ENCODE data around the gene PTGES3L.
"Not testable (repeated sequence)": the region's sequence is repeated elsewhere in the genome, so short reads cannot be mapped to it uniquely, and the experiment has no call there.

Gene PTGES3L

DNA sequence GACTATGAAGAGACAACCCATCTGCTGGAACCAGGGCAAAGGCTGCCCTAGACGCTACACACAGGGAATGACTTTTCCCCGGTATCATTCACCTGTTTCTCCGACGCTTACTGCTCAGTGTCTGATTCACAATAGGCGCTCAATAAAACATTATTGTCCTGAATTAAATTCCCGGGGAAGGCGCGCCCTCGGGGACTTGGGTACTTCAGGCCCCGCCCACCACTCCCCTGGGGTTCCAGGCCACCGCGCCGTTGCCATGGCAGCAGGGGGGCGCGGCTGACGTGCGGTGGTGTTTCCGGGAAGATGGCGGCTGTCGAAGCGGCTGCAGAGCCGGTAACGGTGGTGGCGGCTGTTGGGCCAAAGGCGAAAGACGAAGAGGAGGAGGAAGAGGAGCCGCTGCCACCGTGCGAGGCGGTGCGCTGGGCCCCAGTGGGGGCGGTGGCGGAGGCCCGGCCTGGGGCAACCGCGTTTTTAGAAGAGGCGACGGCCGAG lies 440 bp upstream of the PTGES3L start, which contains the start of gene RUNDC1:
Gene RUNDC1, plus strand, starts transcription at position 292 of the 492 bp plus-strand sequence. Its CDS starts 12 bp downstream, at position 304.
- peak; percentile 89 for DNase-seq (ENCODE audit: low read depth)

- not testable (repeated sequence) for DNase-seq (ENCODE audit: low read depth)
Observed at GRCh38 chr17:42975701-42976100, 4.2 kb downstream of the PTGES3L start.

GRCh38 chr17:42975265-42975664 lies 4.6 kb downstream of the PTGES3L start:
- DNase-seq (ENCODE audit: low read depth): no peak

DNA sequence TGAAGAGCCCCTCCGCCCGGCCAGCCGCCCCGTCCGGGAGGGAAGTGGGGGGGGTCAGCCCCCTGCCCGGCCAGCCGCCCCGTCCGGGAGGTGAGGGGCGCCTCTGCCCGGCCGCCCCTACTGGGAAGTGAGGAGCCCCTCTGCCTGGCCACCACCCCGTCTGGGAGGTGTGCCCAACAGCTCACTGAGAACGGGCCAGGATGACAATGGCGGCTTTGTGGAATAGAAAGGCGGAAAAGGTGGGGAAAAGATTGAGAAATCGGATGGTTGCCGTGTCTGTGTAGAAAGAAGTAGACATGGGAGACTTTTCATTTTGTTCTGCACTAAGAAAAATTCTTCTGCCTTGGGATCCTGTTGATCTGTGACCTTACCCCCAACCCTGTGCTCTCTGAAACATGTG lies 6.6 kb downstream of the PTGES3L start:
- DNase-seq (ENCODE audit: low read depth): not testable (repeated sequence)

- no peak for DNase-seq (ENCODE audit: low read depth)
Observed at GRCh38 chr17:42971589-42971988, 8.3 kb downstream of the PTGES3L start.

GRCh38 chr17:42969001-42969581 lies 10.8 kb downstream of the PTGES3L start:
- no peak for DNase-seq (ENCODE audit: low read depth)

GRCh38 chr17:42967925-42968324 lies 12.0 kb downstream of the PTGES3L start:
- DNase-seq (ENCODE audit: low read depth): no peak

GRCh38 chr17:42964161-42964932 lies 15.5 kb downstream of the PTGES3L start, which contains the start of gene AARSD1:
TSS of gene AARSD1 (minus strand) at chr17:42964454. CDS start at chr17:42964440, 14 bp downstream.
- DNase-seq (ENCODE audit: low read depth): peak; percentile 76

GRCh38 chr17:42953669-42954068 lies 26.2 kb downstream of the PTGES3L start:
- DNase-seq (ENCODE audit: low read depth): no peak

DNA sequence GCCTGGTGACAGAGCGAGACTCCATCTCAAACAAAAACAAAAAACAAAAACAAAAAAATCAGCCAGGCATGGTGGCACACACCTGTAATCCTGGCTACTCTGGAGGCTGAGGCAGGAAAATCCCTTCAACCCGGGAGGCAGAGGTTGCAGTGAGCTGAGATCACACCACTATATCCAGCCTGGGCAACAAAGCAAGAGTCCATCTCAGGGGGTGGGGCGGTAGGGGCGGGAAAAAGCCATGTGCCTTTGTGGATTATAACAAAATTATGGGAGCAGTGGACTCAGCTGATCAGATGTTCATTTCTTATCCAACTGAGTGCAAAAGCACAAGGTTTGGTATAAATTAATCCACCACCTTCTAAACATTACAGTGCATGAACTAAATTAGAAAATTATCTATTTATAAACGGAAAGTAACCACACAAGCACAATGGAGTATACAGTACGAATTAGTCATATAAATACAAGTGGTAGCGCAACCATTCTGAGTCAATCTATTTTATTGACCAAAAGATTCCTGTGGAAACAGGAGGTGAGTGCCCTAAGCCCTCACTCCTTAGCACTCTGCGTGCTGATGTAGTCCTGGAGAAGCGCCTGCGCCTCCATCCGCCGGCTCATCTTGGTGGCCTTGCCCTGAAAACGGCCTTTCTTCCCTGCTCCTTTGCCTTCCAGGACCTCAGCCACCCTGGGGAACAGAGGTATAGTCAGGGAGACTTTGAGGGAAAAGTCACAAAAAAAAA lies 29.7 kb downstream of the PTGES3L start:
- DNase-seq (ENCODE audit: low read depth): no peak

GRCh38 chr17:42946812-42947211 lies 33.1 kb downstream of the PTGES3L start:
- DNase-seq (ENCODE audit: low read depth): no peak

- DNase-seq (ENCODE audit: low read depth): no peak
Observed at GRCh38 chr17:42944211-42944610, 35.7 kb downstream of the PTGES3L start.

GRCh38 chr17:42937712-42938596 lies 41.9 kb downstream of the PTGES3L start:
- DNase-seq (ENCODE audit: low read depth): peak; percentile 2

GRCh38 chr17:42929497-42929844 lies 50.4 kb downstream of the PTGES3L start:
- no peak for DNase-seq (ENCODE audit: low read depth)

DNA sequence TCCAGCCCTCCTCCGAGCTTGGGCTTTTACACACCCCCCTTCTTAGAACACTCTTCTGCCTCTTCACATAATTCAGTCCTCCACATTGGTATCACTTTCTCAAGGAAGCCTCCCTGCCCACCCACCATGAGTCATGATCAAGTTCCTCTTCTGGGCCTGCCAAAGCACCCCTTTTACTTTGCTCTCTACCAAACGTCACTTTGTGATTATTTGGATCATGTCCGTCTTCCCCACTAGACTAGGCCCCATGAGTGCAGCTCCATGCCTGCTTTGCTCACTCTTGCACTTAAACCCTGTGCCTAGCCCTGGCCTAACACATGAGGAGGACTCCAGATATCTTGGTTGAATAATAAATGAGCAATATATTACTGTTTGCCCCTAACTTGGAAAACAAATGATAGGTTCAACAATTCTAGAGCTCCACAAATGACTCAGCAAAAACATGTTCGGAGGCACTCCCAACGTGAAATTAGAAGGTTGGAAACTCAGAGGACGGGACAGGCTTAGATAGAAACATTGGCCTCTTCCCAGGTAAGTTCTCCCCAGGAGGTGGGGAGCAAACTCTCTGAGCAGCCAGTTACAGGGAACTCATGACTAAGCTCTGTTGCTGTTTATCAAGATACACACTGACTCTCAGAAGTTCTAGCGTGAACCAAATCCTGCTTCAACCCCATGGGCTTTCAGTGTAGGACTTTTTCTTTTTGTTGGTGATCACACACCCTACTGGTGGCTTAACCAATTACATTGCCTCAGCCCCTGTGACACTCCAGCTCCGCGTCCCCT lies 51.0 kb downstream of the PTGES3L start:
- no peak for DNase-seq (ENCODE audit: low read depth)

DNA sequence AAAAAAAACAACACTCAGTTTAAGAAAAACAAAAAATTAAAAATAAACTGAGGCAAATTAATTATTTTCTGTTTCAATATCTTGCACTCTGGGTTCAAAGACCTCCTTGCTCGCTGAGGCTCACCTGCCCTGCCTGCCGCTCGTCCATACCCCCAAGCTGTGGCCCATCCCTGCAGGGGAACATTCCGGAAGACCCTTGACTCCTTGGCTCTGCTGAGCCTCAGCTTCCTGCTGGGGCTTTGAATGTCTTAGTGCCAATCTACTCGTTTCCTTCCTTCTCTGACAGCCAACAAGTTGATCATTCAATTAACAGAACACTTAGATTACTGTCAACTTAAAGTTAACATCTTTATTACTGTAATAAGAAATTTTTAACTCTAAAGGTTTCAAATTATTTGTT lies 55.0 kb downstream of the PTGES3L start:
- DNase-seq (ENCODE audit: low read depth): no peak

GRCh38 chr17:42923472-42923871 lies 56.4 kb downstream of the PTGES3L start:
- DNase-seq (ENCODE audit: low read depth): not testable (repeated sequence)

GRCh38 chr17:42922294-42922693 lies 57.6 kb downstream of the PTGES3L start:
- no peak for DNase-seq (ENCODE audit: low read depth)

GRCh38 chr17:42920922-42921321 lies 59.0 kb downstream of the PTGES3L start:
- DNase-seq (ENCODE audit: low read depth): no peak

GRCh38 chr17:42920106-42920900 lies 59.6 kb downstream of the PTGES3L start:
- DNase-seq (ENCODE audit: low read depth): no peak

Measured in stimulated activated CD8-positive, alpha-beta memory T cell treated with anti-CD3 and anti-CD28 coated beads, Interleukin-12 subunit alpha, Interleukin-12 subunit beta, amount 100 ng/mL, for 4 hours (primary cell).